ENCODE data around the gene NID1. TPM values are rescaled to one million over a fixed set of nuclear protein-coding genes. Genes with fewer than 3 reads are reported as not detected.

NID1 gene
- polyA plus RNA-seq, 1 donor from 2014 or later = 0.04 TPM

- Histone ChIP-seq H2AFZ (ENCODE audit: low read depth, low read length) (no peak overlapping the region), H3K27ac (ENCODE audit: low read length) (no peak overlapping the region)
Observed at GRCh38 chr1:235954306-235955283, 110.3 kb downstream of the NID1 start.

More at GRCh38 chr1:235954306-235955283, 110.3 kb downstream of the NID1 start:
- no peaks in the 10 kb centered on the region for H3K9me3 ChIP-seq (ENCODE audit: low read length)
- H3K9ac ChIP-seq (ENCODE audit: low read length) = no peak overlapping the region
- no peaks in the 10 kb centered on the region for H3K9me2 ChIP-seq (ENCODE audit: insufficient read depth, low read length)
- H3K4me3 ChIP-seq (ENCODE audit: low read length) = no peak overlapping the region
- H3K27me3 ChIP-seq (ENCODE audit: insufficient read depth, low read depth, low read length) = no peaks in the 10 kb centered on the region
- no peaks in the 10 kb centered on the region for H3K36me3 ChIP-seq (ENCODE audit: insufficient read depth, low read length)
- H3F3A ChIP-seq (ENCODE audit: insufficient read depth, low read length, poor library complexity, severe bottlenecking) = no peaks in the 10 kb centered on the region
- no peak overlapping the region for H3K4me2 ChIP-seq (ENCODE audit: low read length)
- H4K20me1 ChIP-seq (ENCODE audit: insufficient read depth) = no peaks in the 10 kb centered on the region
- TF ChIP-seq TAF1 (IDR thresholded peaks at IDR 0.05; ENCODE audit: low read depth) = no peak
- no peak for TF ChIP-seq MXI1 (conservative IDR thresholded peaks at IDR 0.05; ENCODE audit: poor library complexity, severe bottlenecking)
- no peak for TF ChIP-seq EP300 (conservative IDR thresholded peaks at IDR 0.05; ENCODE audit: poor library complexity, severe bottlenecking)
- no peak for TF ChIP-seq REST (IDR thresholded peaks at IDR 0.05; ENCODE audit: borderline replicate concordance)
- no peak for TF ChIP-seq SMC3 (conservative IDR thresholded peaks at IDR 0.05; ENCODE audit: poor library complexity)
- TF ChIP-seq EZH2 (IDR thresholded peaks at IDR 0.05; ENCODE audit: borderline replicate concordance, insufficient read depth, low read length, poor library complexity, severe bottlenecking) = no peak
- no peak for TF ChIP-seq RAD21 (conservative IDR thresholded peaks at IDR 0.05)
- no peak for TF ChIP-seq POLR2AphosphoS5 (IDR thresholded peaks at IDR 0.05)
- TF ChIP-seq CTCF (IDR thresholded peaks at IDR 0.05; ENCODE audit: poor library complexity, severe bottlenecking) = no peak
- no peaks in the 10 kb centered on the region for H3K79me2 ChIP-seq (replicated peaks; ENCODE audit: insufficient read depth, low read length)
